GM19372 (cell line): ENCODE measurements around the gene ENKD1.
"Not testable (repeated sequence)": the region's sequence is repeated elsewhere in the genome, so short reads cannot be mapped to it uniquely, and the experiment has no call there.

Experiments
- ATAC-seq: cut with Tn5 transposase; IDR thresholded peaks from one replicate; pipeline ENCODE4 v1.9.1; 2021; ENCODE audit warnings: mild to moderate bottlenecking, low read depth, moderate library complexity; ENCODE audit not compliant: unreplicated experiment

The ENKD1 gene, protein sequence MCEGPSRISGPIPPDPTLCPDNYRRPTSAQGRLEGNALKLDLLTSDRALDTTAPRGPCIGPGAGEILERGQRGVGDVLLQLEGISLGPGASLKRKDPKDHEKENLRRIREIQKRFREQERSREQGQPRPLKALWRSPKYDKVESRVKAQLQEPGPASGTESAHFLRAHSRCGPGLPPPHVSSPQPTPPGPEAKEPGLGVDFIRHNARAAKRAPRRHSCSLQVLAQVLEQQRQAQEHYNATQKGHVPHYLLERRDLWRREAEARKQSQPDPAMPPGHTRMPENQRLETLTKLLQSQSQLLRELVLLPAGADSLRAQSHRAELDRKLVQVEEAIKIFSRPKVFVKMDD

DNA sequence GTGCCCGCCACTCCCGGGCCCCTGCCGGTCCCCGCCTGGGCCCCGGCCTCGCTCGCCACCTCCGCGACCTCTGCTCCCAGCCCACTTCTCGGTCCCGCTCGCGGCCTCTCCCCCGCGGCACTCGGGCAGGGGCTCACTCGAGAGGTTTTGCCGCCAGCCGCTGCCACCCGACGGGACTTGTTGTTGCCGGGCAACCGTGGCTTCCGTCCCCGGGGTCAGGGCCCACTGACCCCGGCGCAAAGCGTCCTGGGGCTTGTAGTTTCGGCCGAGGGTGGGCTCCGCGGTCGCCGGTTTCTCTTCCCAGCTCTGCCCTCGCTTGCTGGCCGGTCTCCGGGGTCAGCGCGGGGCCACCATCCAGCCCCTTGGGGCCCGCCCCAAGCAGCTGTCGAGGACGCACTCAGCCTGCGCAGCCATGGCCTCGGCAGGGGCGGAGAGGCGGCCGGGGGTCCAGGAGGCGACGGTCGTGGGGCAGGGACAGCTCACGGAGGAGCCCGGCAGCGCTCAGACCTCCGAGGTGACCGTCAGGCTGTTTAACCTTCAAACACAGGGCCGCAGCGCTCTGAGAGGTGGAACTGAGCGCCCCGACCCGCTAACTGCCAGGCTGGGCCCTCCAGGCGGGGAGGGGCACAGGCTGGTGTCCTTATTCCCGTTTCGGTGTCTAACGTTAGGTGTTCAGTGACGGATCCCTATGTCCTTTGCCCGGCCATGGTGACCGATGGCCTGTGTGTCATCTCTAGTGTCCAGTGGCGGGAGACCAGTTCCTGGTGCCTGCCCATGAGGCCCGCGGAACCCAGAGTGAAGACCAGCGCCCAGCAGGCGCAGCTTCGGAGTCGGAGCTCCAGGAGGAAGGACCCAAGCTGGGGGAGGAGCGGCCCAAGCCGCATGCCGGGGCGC lies at the start of gene ENKD1, which contains the start of gene C16orf86:
Gene ENKD1 (minus strand): TSS at position 192 of the 894 bp plus-strand sequence. CDS start 308 bp downstream, outside the sequence.
Gene C16orf86 (plus strand): TSS at position 256 of the 894 bp plus-strand sequence. CDS start 157 bp downstream, at position 413.
- peak; percentile 66 for ATAC-seq

DNA sequence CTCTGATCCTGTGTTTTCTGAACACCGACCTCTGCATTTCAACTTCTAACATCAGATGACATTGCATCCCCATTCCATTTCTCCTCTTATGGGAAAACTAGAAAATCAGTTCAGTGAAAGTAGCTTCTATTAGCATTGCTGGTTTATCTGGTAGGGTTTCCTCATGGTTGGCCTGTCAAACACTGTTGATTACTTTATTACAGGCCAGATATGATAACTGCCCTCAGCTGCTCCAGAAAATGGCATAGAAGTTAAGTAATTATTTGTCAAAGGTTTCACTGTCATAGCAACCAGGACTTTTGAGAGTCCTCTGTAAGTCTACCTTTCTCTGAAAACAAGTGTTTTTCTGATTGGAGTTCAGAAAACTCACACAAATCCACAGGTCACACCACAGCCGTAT lies 49.5 kb upstream of the ENKD1 start:
- ATAC-seq, result no peak

DNA sequence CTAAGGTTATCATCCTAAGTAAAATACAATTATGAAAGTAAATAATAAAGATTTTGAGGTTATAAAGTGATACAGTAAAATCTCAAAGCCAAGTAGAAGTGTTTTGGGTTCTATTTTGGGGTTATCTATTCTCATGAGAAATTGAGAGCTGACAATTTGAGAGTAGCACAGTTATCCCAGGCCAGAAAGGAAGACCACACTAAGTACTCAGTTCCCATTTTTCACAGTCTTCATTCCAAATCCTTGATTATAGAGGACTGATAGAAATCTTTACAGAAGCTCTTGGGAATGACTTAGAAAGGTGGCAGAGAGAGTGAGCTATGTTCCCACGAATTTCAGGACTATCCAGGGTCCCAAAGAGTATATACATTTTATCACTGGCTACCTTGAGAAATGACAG lies 48.0 kb upstream of the ENKD1 start:
- ATAC-seq, result no peak

DNA sequence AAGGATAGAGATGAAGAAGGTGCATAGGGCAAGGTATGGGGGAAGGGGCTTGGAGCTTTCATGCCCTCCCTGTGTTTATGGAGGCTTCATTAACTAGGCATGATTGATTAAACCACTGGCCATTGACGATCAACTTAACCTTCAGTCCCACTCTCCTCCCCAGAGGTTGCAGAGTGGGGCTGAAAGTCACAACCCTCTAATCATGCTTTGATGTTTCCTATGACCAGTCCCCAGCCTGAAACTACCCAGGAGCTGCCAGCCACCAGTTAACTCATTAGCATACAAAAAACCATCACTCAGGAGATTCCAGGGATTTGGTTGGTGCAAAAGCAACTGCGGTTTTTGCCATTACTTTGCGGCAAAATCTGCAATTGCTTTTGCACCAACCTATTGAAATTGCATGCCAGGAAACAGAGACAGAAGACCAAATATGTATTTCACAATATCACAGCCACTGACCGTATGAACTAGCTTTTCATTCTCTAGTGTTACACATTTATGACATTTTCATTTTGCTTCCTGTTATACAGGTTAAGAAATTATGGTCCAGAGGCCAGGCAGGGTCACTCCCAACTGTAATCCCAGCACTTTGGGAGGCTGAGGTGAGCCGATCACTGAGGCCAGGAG lies 47.2 kb upstream of the ENKD1 start:
- no peak for ATAC-seq

DNA sequence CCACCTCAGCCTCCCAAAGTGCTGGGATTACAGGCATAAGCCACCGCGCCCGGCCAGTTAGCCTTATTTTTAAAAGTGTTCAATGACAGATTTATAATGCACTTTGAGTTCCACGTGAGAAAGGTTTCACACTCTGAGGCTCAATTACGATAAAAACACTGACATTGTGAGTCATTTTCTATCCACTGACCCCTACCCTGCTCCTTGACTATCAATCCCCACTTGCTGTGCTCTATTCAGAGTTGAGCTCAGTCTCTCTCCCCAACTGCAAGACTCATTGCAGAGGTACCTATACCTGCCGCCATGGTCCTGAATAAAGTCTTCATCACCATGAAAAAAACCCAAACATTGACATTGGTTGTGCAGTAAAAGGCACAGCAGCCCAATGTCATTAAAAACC lies 44.1 kb upstream of the ENKD1 start:
- ATAC-seq, result no peak

DNA sequence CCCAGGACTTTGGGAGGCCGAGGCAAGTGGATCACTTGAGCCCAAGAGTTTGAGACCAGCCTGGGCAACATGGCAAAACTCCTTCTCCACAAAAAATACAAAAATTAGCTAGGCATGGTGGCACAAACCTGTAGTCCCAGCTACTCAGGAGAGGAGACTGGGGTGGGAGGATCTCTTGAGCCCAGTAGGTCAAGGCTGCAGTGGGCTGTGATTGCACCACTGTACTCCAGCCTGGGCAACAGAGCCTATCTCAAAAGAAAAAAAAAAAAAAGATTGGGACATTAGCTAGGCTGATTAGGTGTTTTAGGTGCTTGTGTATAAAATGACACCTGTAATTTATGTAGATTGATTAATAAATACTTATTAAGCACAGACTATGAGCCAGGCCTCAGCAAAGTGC lies 42.5 kb upstream of the ENKD1 start:
- ATAC-seq, result no peak

DNA sequence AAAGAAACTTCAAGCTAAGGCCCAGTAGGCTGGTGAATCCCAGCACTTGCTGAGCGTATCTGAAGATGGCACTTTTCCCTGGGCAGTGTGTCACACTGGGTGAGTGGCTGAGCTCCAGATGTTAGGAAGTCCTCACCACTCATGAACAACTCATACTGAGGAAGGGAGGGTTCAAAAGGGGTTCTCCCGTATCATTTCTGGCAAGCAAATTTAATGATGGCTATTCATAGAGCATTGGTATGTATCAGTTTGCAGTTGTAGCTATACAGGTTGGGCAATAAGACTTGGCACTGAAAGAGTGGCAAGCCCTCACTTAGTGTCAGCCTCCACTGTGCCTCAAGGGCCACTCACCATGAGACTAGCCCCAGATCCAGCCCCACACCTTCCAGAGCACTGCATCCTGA lies 41.8 kb upstream of the ENKD1 start:
- ATAC-seq, result no peak

DNA sequence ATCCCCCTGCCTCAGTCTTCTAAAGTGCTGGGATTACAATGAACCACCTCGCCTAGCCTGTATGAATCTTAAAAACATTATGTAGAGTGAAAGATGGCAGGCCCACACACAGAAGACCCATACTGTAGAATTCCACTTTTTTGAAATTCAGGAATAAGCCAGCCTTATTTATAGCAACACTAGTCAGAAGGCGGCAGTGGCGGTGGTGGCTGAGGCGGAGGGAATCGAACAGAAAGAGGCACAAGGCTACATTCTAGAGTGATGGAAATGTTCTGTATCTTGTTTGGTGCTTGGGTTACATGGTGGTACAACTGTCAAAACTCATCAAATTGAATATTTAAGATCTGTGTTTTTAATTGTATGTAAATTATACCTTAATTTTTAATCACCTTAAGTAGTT lies 41.2 kb upstream of the ENKD1 start:
- no peak for ATAC-seq

DNA sequence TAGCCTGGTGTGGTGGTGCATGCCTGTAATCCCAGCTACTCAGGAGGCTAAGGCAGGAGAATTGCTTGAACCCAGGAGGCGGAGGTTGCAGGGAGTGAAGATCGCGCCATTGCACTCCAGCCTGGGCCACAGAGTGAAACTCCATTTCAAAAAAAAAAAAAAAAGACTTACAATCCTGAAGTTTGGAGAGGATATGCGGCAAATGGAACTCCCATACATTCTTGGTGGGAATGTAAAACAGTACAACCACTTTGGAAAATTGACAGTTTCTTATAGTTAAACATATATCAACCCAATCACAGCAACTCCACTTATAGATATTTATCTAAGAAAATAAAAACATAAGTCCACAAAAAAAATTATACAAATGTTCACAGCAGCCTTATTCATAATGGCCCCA lies 40.7 kb upstream of the ENKD1 start:
- no peak for ATAC-seq

DNA sequence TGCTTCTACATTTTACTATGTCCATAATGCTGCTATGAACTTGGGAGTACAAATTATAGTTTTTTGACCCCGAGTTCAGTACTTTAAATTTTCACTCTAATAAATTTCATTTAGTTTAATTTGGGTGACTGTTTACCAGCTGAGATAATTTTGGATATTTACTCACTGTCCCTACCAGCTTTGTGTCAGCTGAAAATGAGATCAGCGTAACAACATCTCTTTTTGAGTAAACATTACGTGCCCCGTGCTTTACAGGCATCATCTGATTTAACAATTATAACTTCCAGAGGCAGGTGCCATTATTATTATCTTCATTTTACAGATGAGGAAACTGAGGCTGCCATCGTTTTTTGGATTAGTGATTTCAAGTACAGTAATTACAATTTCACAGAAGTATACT lies 37.6 kb upstream of the ENKD1 start:
- no peak for ATAC-seq

DNA sequence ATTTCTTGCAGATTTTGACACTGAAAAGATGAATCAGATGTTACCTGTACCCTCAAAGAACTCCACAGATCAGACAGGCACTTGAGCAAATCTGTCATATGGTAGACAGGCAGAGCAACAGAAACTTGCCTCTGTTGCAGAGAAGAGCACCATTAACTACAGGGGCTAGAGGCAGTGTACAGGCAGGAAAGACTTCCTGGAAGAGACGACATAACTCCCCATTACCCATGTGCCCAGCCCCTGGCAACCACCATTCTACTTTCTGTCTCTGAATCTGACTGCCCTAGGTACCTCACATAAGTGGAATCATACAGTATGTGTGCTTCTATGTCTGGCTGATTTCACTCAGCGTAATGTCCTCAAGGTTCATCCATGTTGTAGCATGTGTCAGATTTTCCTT lies 37.1 kb upstream of the ENKD1 start:
- ATAC-seq, result no peak

DNA sequence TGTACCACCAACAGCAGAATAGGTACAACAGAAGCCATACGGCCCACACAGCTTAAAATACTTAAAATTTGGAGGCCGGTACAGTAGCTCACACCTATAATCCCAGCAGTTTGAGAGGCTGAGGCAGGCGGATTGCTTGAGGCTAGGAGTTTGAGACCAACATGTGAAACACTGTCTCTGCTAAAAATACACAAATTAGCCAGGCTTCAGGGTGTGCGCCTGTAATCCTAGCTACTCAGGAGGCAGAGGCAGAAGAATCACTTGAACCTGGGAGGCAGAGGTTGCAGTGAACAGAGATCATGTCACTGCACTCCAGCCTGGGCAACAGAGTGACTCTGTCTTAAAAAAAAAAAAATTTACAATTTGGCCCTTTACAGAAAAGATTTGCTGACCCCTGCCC lies 35.6 kb upstream of the ENKD1 start:
- no peak for ATAC-seq

DNA sequence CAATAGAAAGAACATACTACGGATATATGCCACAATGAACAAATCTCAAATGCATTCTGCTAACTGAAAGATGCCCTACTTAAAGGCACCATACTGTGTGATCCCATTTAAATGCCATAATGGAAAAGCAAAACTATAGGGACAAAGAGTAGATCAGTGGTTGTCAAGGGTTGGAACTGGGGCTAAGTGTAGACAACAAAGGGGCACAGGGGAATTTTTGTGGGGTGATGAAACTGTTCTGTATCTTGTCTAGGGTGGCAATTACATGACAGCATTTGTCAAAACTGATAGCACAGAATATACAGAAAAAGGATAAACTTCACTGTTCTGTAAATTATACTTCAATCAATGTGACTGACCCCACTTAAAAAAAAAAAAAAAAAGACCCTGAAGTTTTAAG lies 34.9 kb upstream of the ENKD1 start:
- no peak for ATAC-seq

DNA sequence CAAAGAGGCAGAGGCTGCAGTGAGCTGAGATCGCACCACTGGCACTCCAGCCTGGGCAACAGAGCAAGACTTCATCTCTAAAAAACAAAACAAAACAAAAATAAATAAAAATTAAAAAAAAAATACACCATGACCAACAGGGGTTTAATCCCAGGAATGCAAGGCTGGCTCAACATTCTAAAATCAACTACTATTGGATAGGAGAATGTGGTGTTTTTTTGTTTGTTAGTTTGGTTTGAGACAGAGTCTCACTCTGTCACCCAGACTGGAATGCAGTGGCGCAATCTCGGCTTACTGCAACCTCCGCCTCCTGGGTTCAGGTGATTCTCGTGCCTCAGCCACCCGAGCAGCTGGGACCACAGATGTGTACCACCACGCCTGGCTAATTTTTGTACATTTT lies 32.7 kb upstream of the ENKD1 start:
- ATAC-seq, result no peak

DNA sequence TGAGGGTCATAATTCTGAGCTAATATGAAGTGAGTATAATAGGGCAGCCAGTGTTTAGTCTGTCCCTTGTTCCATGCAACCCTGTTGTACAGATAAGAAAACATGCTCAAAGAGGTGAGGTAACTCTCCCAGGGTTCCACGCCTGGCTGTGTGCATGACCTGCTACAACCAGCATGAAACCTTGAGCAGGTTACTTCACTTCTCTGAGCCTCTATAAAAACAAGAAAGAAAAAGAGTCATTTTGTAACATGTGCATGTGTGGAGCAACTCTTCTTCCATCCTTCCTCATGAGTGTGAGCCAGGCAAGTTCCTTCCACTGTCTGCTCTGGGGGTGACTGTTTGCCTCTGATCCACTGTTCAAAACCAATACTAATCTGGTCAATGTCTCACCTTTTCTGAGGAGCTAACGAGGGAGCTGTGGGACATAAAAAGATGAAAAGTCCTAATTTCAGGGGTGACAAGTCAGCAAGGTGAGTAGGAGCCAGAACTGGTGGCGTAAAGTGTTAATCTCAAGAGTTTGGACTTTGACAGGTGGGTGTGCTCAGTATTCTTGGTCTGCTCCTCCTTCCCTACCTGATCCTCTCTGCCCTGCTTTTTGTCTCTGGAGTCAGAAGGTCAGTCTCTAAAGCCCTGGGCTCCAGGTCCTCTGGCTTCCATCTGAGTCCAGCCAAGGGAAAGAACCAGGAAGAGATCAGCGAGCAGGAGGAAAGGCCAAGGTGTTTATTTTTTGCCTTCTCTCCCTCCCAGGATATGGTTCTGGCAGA lies 31.1 kb upstream of the ENKD1 start:
- no peak for ATAC-seq

DNA sequence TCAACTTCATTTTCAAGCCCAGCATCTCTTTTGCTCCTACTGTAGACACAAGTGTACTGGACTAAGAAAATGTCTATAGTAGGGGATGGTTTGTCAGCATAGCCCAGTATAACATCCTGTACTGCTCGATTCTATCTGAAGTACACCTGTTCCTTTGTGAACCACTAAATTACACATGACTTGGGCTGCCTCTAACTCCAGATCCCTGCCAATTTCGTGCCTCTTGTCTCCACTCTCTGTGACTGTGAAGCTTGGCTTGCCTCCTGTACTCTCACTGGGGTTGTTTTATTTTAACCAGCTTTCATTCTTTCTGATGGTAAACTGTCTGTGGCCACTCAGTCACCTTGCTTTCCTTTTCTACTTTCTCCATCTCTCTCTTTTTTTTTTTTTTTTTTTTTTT lies 28.1 kb upstream of the ENKD1 start:
- no peak for ATAC-seq

DNA sequence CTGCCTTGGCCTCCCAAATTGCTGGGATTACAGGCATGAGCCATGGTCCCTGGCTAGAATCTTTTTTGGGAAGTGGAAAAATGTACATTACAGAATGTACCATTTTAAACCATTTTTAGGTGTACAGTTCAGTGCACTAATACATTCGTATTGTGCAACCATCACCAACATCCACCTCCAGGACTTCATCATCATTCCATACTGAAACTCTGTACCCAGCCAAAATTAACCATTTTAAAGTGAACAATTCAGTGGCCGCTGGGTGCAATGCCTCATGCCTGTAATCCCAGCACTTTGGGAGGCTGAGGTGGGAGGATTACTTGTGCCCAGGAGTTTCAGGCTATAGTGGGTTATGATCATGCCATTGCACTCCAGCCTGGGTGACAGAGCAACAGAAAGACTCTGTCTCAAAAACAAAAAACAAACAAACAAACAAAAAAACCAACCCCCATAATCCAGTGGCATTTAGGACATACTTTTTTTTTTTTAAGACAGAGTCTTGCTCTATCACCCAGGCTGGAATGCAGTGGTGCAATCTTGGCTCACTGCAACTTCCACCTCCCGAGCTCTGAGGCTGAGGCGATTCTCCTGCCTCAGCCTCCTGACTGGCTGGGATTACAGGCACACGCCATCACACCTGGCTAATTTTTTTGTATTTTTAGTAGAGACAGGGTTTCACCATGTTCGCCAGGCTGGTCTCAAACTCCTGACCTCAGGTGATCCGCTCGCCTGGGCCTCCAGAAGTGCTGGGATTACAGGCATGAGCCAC lies 27.2 kb upstream of the ENKD1 start:
- ATAC-seq, result not testable (repeated sequence)

DNA sequence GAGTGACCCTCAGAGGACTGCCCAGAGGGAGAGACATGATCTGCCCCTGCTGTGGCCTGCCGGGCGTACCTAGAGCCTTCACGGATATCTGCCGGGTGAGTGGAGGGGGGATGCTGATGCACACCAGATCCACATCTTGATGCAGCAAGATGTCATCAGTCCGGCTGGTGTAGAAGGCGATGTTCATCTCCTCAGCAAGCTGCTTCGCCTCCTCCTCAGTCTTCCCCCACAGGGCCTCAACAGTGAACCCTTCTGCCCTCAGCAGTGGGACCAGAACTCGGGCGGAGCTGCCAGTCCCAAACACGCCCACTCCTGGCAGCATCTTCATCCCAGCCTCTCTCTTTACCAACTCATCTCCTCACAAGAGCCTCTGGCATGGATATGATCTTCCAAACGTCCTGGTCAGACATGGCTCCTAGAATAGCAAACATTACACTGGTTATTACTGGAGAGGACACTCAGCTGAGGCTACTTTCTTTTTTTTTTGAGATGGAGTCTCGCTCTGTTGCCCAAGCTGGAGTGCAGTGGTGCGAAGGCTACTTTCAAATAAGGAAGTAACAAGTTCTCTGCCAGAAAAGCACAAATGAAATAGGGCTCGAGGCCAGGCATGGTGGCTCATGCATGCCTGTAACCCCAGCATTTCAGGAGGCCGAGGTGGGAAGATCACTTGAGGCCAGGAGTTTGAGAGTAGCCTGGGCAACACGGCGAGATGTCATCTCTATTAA lies 19.0 kb upstream of the ENKD1 start:
- ATAC-seq, result no peak

DNA sequence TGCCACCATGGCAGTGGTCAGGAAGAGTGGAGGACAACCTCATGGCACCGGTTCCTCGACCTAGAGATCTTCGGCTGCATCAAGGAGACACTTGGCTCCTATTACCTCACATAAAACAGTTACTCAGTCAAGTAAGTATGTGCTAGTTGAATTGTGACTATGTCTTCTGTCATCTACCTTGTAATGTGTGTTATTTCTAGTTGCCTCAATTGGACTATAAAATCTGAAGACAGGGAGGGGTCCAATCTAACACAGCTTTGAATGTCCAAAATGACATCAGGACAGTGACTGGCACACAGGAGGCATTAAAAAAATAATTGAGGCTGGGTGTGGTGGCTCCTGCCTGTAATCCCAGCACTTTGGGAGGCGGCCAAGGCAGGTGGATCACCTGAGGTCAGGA lies 17.2 kb upstream of the ENKD1 start:
- no peak for ATAC-seq
